Measurements from ENCODE around the gene KIAA1958.
"Not testable (repeated sequence)": the region's sequence is repeated elsewhere in the genome, so short reads cannot be mapped to it uniquely, and the experiment has no call there.

Gene KIAA1958

GRCh38 chr9:112489876-112490666 is 3.4 kb downstream of the KIAA1958 start:
- no peak for DNase-seq

- DNase-seq: no peak
Observed at GRCh38 chr9:112493393-112494137, 6.9 kb downstream of the KIAA1958 start.

- no peak for DNase-seq
Observed at GRCh38 chr9:112494153-112494552, 7.5 kb downstream of the KIAA1958 start.

GRCh38 chr9:112495614-112496013 is 9.0 kb downstream of the KIAA1958 start:
- no peak for DNase-seq

- DNase-seq: no peak
Observed at GRCh38 chr9:112496074-112496722, 9.6 kb downstream of the KIAA1958 start.

GRCh38 chr9:112500842-112501241 is 14.2 kb downstream of the KIAA1958 start:
- no peak for DNase-seq

GRCh38 chr9:112501287-112501686 is 14.7 kb downstream of the KIAA1958 start:
- no peak for DNase-seq

- no peak for DNase-seq
Observed at GRCh38 chr9:112502175-112502946, 15.7 kb downstream of the KIAA1958 start.

- DNase-seq: peak; percentile 5
Observed at GRCh38 chr9:112503170-112503569, 16.5 kb downstream of the KIAA1958 start.

GRCh38 chr9:112505086-112505485 is 18.5 kb downstream of the KIAA1958 start:
- no peak for DNase-seq

GRCh38 chr9:112505607-112506006 is 19.0 kb downstream of the KIAA1958 start:
- DNase-seq: no peak

- DNase-seq: no peak
Observed at GRCh38 chr9:112506571-112506970, 19.9 kb downstream of the KIAA1958 start.

- DNase-seq: no peak
Observed at GRCh38 chr9:112507001-112507680, 20.5 kb downstream of the KIAA1958 start.

- no peak for DNase-seq
Observed at GRCh38 chr9:112508377-112508776, 21.8 kb downstream of the KIAA1958 start.

GRCh38 chr9:112512377-112512776 is 25.8 kb downstream of the KIAA1958 start:
- DNase-seq: not testable (repeated sequence)

- no peak for DNase-seq
Observed at GRCh38 chr9:112516769-112517168, 30.1 kb downstream of the KIAA1958 start.

GRCh38 chr9:112520069-112520468 is 33.4 kb downstream of the KIAA1958 start:
- no peak for DNase-seq

GRCh38 chr9:112520656-112521055 is 34.0 kb downstream of the KIAA1958 start:
- DNase-seq: no peak

GRCh38 chr9:112526973-112527372 is 40.3 kb downstream of the KIAA1958 start:
- DNase-seq: no peak

GRCh38 chr9:112527959-112528358 is 41.3 kb downstream of the KIAA1958 start:
- DNase-seq: no peak

GRCh38 chr9:112529316-112529715 is 42.7 kb downstream of the KIAA1958 start:
- no peak for DNase-seq

GRCh38 chr9:112530751-112531205 is 44.2 kb downstream of the KIAA1958 start:
- no peak for DNase-seq

All from DMS79 (cell line).